DMS114 treated with DMSO at 0.1 percent for 48 hours (cell line): ENCODE results near the gene ATG16L1.

Experiments
- DNase-seq: peaks from one replicate; lab custom pipeline; 2025; ENCODE audit not compliant: unreplicated experiment; lab: John Stamatoyannopoulos, UW

ATG16L1 gene

DNA sequence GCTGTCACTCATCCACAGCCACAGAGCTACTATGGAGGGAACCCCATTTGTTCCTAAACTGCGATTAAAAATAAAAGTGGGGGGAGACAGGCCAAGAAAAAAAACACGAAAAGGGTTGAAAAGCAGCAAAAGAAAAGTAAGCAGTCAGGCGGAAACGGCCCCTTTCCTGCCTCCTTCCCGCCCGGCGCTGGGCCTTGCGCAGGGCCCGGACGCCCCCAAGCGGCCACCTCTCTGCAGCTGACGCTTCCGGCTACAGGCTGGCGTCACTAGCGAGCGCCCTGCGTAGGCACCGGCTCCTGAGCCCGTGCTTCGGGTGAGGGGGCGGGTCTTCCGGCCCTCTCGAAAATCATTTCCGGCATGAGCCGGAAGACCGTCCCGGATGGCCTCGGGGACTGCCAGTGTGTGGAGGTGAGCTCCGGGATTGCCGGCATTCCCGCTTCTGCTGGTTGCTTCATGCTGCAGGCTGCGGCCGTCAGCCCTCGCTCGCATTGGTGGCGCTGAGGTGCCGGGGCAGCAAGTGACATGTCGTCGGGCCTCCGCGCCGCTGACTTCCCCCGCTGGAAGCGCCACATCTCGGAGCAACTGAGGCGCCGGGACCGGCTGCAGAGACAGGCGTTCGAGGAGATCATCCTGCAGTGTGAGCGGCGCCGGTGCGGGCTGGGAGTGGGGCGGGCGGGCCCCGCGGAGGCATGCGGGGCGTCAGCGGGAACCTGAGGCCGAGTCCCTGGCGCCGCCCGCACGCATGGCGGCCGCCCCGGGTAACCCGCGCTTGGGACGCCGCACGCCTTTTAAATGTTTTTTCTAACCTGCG lies at the start of gene ATG16L1:
TSS of gene ATG16L1 (plus strand) at position 368 of the 811 bp plus-strand sequence. CDS start at position 523, 155 bp downstream.
- DNase-seq: peak; percentile 91

DNA sequence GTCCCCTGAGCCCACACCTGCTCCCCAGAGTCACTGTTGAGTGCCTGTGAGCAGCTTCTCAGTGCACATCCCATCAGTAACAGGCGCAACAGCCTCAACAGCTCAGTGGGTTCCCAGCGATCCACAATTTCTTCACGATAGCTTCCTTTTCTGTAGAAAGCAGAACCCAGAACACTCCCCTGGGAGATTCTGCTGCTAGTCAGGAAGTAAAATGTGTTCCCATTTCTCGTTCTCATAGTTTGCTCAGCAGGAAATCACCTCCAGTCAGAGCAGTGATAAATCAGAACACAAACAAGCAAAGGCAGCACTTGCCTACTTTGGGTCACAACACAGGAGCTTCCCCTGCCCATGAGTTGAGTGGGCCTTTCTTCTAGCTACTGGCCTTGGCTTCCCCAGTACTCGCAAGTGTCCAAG lies 48.9 kb upstream of the ATG16L1 start:
- DNase-seq: no peak

- no peak for DNase-seq
Observed at GRCh38 chr2:233203060-233203459, 48.4 kb upstream of the ATG16L1 start.

DNA sequence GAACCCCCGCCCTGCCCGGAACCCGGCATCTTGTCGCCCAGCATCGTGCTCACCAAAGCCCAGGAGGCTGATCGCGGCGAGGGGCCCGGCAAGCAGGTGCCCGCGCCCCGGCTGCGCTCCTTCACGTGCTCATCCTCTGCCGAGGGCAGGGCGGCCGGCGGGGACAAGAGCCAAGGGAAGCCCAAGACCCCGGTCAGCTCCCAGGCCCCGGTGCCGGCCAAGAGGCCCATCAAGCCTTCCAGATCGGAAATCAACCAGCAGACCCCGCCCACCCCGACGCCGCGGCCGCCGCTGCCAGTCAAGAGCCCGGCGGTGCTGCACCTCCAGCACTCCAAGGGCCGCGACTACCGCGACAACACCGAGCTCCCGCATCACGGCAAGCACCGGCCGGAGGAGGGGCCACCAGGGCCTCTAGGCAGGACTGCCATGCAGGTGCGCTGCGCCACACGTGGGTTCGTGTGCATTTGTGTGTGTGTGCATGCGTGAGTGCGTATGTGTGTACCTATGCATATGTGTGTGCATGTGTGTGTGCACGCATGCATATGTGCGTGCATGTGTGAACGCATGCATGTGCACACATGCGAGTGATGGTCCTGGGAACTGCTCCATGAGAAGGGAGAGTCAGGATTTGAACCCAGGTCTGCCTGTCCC lies 47.1 kb upstream of the ATG16L1 start:
- DNase-seq: no peak

- DNase-seq: no peak
Observed at GRCh38 chr2:233208382-233209116, 42.9 kb upstream of the ATG16L1 start.

DNA sequence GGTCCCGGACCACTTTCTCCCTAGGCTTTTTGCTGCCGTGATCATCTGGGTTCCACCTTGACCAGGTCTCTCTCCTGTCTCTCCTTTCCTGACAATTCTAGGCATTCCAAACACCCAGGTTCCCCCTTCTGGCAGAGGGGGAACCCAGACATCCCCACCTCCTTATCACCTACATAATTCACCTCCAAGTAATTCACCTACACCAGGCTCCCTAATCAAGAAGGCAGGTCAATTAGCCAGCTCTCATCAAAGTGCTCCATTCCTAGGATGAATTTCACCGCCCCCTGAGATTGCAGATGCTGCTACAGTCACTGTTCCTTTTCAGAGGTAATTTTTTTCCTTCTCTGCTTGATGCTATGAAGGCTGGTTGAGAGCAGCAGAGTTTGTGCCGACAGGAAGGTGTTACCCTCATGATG lies 42.3 kb upstream of the ATG16L1 start:
- DNase-seq: no peak

DNA sequence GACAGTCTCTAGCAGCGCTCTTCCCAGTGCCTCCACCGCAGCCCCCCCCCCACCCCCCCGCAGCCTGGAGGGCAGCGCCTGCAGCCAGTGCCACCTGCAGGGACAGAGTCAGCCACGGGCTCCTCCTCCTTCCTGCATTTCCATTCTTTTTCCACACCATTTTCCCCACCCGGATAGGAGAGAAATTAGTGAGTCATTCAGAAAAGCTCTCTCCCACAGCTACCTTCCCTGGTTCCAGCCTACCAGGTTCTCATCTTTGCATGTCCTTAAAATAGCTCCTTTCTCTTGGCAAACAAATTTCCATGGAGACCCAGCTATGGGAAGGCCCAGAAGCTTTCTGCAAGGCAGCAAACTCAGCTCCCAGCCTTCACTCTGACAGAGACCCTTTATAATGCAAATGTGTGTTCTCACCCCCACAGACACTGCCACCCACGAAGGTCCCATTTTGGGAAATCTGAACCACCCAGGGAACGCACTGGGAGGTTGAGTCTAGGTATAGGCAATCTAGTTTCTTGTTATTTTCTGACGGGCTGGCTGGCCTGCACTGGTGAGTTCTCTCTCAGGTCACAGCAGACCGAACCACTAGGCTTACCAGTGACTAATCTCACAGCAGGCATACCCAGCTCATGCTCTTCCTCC lies 41.8 kb upstream of the ATG16L1 start:
- DNase-seq: no peak

- DNase-seq: no peak
Observed at GRCh38 chr2:233210281-233210680, 41.2 kb upstream of the ATG16L1 start.

- no peak for DNase-seq
Observed at GRCh38 chr2:233210843-233211547, 40.5 kb upstream of the ATG16L1 start.

DNA sequence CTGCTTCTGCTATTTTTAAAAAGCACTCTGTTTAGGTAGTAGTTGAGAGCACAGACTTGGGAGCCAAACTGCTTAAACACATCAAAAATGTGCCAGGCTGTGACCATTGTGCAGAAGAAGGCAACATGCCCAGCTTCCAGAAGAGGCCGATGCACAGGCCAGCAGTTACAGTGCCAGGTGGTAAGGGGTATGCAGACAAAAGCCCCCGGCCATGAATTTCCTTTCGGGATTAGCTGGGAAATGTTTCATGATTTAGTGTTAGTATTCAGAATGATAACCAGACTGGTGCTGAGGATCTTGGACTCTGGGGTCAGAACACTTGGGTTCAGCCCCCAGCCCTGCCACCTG lies 40.0 kb upstream of the ATG16L1 start:
- no peak for DNase-seq

DNA sequence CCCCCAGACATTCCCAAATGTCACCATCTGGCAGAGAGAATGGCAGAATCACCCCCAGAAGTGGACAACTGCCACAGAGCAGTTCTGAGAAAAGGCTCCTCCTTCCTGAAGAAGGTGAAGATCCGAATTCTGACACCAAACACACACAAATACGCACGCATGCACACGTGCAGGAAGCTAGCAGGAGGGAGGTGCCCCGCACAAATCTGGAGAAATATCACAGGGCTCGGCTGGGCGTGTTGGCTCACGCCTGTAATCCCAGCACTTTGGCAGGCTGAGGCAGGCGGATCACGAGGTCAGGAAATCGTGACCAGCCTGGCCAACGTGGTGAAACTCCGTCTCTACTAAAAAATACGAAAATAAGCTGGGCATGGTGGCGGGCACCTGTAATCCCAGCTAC lies 38.5 kb upstream of the ATG16L1 start:
- DNase-seq: no peak

- DNase-seq: no peak
Observed at GRCh38 chr2:233213975-233214374, 37.5 kb upstream of the ATG16L1 start.

DNA sequence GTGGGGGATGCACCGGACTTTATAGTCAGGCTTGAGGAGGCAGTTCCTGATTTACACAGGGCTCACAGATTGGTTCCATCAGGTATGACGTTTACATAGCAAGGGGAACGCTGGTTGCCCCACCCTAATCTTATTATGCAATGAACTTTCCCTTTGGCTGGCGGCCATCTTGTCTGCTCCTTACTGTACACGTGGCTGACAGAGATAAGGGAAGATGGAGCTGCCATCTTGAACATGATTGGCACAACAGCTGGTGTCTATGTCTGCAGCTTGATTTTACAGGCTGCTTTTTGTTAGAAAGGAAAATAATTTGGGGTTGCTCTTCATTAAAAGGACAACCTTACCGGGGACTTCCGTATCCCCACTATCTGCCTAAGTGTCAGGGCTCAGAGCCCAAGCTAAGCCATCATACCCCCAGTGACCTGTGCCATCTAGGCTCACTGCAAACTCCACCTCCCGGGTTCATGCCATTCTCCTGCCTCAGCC lies 33.5 kb upstream of the ATG16L1 start:
- DNase-seq: no peak

DNA sequence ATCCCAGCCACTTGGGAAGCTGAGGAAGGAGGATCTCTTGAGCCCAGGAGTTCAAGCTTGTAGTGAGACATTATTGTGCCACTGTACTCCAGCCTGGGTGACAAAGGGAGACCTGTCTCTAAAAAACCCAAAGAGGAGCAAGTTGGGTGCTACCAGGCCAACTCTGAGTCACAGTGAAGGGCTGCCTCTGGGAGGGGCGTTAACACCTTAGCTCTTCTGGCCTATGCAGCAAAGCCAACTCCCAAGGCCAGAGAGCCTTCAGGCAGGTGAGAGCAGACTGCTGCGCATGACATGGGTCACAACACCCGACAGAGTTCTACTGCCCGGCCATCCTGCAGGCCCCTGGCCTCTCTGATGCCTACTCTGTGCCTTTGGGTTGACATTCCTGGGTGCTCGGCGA lies 32.6 kb upstream of the ATG16L1 start:
- no peak for DNase-seq

DNA sequence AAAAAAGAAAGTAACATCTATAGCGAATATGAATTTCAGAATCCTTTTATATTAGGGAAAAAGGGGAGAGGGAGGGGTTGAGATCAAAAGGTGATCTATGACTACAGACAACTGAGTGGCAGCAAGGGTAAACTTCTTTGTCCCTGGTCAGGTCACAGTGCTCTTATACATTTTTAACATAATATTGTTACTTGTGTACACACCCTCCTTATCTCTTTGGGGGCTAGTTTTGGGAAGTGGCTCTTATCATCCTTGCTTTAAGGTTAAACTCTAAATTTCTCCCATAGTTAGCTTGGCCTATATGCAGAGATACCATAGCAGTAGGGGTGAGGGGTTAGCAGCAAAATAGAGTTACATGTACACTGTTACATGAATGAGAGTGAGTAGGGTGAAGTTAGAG lies 31.6 kb upstream of the ATG16L1 start:
- DNase-seq: no peak

- no peak for DNase-seq
Observed at GRCh38 chr2:233221378-233222063, 30.0 kb upstream of the ATG16L1 start.

DNA sequence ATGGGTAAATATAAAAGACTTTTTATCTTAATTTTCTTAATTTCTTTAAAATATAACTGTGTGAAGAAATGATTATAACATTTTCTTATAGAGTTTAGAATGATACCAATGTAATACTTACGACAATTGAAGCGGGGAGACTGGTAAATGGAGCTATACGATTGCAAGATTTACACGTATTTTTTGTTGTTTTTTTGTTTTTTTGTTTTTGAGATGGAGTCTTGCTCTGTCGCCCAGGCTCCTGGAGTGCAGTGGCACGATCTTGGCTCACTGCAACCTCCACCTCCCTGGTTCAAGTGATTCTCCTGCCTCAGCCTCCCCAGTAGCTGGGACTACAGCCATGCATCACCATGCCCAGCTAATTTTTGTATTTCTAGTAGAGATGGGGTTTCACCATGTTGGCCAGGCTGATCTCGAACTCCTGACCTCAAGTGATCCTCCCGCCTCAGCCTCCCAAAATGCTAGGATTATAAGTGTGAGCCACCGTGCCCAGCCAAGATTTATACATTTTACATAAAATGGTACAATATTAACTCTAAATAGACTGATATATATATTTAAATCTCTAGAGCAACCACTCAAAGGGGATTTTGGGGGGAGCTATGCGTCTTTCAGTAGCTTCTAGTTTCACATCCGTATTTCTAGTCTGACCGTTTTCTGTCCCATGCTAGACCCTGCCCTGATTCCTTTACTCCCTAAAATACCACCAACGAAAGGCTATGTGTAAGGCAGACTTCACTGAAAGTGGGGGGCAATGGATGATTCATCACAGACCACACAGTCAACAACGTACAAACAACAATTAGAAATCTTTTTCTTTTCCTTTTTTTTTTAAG lies 28.2 kb upstream of the ATG16L1 start:
- DNase-seq: no peak

DNA sequence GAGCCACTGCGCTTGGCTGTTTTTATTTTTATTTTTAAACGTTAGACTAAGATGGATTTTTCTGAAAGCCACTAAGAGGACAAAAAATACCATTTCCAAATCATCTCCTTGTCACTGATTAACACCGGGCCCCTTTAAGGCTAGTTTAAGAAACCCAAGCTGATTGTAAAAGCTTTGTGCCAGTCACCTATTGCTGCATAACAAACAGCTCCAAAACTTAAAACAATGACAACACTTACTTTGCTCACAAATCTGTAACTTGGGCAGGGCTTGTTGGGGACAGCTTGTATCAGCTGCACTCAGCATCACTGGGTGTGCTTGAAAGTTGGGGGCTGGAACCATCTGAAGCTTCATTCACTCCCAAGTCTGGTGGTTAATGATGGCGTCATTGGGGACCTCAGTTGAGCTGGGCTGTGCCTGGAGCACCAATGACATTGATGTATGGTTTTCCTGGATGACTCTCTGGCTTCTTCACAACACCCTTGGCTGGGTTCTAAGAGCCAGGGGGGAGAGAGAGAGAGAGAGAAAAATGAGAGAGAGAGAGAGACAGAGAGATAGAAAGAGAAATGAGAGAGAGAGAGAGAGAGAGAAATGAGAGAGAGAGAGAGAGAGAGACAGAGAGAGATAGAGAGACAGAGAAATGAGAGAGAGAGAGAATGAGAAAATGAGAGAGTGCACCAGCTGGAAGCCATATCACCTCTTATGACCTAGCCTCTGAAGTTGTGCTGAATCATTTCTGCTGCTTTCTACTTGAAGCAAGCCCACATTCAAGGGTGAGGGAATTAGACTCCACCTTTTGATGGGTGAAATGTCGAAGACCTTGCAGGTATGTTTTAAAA lies 26.0 kb upstream of the ATG16L1 start:
- no peak for DNase-seq
